ENCODE results near the gene MIS12. TPM values are rescaled to one million over a fixed set of nuclear protein-coding genes. Genes with fewer than 3 reads are reported as not detected.

MIS12 gene
- total RNA-seq, 2 donors from 2014 or later, result 27.1 to 28.9 TPM

DNA sequence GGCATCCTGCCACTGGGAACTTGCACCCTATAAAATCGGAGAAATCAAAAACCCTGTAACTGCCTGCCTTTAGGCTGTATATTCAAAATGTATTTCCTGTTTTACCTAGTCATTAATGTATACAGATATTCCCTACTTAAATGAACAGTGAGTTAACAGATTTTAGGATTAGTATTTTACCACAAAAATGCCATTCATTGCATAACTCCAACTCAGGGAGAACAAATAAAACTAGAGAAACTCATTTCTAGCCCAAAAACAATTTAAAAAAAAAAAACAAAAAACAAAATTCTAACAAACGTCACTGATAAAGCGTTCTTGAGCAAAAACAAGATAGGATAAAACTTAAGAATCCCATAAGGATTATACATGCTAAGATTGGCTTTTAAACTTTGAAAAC lies 13.9 kb upstream of the MIS12 start:
- H3K4me3 Mint-ChIP-seq, result no peak overlapping the region
- H3K36me3 Mint-ChIP-seq (ENCODE audit: low read depth), result peaks cover 44% of the 10 kb centered on the region
- H3K4me1 Mint-ChIP-seq, result peaks cover 3% of the 10 kb centered on the region
- TF ChIP-seq, protein P1, sequence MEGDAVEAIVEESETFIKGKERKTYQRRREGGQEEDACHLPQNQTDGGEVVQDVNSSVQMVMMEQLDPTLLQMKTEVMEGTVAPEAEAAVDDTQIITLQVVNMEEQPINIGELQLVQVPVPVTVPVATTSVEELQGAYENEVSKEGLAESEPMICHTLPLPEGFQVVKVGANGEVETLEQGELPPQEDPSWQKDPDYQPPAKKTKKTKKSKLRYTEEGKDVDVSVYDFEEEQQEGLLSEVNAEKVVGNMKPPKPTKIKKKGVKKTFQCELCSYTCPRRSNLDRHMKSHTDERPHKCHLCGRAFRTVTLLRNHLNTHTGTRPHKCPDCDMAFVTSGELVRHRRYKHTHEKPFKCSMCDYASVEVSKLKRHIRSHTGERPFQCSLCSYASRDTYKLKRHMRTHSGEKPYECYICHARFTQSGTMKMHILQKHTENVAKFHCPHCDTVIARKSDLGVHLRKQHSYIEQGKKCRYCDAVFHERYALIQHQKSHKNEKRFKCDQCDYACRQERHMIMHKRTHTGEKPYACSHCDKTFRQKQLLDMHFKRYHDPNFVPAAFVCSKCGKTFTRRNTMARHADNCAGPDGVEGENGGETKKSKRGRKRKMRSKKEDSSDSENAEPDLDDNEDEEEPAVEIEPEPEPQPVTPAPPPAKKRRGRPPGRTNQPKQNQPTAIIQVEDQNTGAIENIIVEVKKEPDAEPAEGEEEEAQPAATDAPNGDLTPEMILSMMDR (conservative IDR thresholded peaks at IDR 0.05), result no peak
- Histone ChIP-seq H3K27me3 (ENCODE audit: control insufficient read depth, insufficient read depth, low read length, poor library complexity, severe bottlenecking) (no peaks in the 10 kb centered on the region), H3K9me3 (ENCODE audit: control insufficient read depth, low read length) (peaks cover under 1% of the 10 kb centered on the region), H3K4me1 (ENCODE audit: control insufficient read depth, insufficient read depth, low read length) (no peaks in the 10 kb centered on the region), H3K4me3 (ENCODE audit: low read length) (no peak overlapping the region), H3K9ac (ENCODE audit: extremely low read depth, low read length, poor library complexity, severe bottlenecking) (no peak overlapping the region), H3K27ac (ENCODE audit: low read depth, low read length) (no peak overlapping the region), H3K36me3 (ENCODE audit: control insufficient read depth, insufficient read depth, low read length) (peaks cover 57% of the 10 kb centered on the region)
- no peak for DNase-seq
- no peak overlapping the region for H3K27ac Mint-ChIP-seq
- no peaks in the 10 kb centered on the region for H3K27me3 Mint-ChIP-seq (ENCODE audit: insufficient read depth)
- H3K9me3 Mint-ChIP-seq, result peaks cover 7% of the 10 kb centered on the region
- 90 to 95% methylated on average over 2 to 3 of the region's 3 CpGs for WGBS, 2 experiments (ENCODE audit: insufficient coverage in 1 of 2, insufficient read length in 1 of 2)

- H3K9ac ChIP-seq (ENCODE audit: extremely low read depth, low read length, poor library complexity, severe bottlenecking), result no peak overlapping the region
- peaks cover 15% of the 10 kb centered on the region for H3K9me3 ChIP-seq (ENCODE audit: control insufficient read depth, low read length)
- no peaks in the 10 kb centered on the region for H3K4me1 ChIP-seq (ENCODE audit: control insufficient read depth, insufficient read depth, low read length)
- TF ChIP-seq, protein P1 (conservative IDR thresholded peaks at IDR 0.05), result no peak
- H3K36me3 Mint-ChIP-seq (ENCODE audit: low read depth), result peaks cover 58% of the 10 kb centered on the region
- DNase-seq, result no peak
- H3K27me3 ChIP-seq (ENCODE audit: control insufficient read depth, insufficient read depth, low read length, poor library complexity, severe bottlenecking), result no peaks in the 10 kb centered on the region
- H3K4me1 Mint-ChIP-seq, result no peaks in the 10 kb centered on the region
- no peaks in the 10 kb centered on the region for H3K27me3 Mint-ChIP-seq (ENCODE audit: insufficient read depth)
- no peak overlapping the region for H3K4me3 ChIP-seq (ENCODE audit: low read length)
- no peak overlapping the region for H3K27ac Mint-ChIP-seq
- peaks cover 71% of the 10 kb centered on the region for H3K36me3 ChIP-seq (ENCODE audit: control insufficient read depth, insufficient read depth, low read length)
- H3K4me3 Mint-ChIP-seq, result no peak overlapping the region
- no peak overlapping the region for H3K27ac ChIP-seq (ENCODE audit: low read depth, low read length)
- WGBS, 2 experiments (ENCODE audit: insufficient coverage in 1 of 2, insufficient read length in 1 of 2), result 93 to 100% methylated on average over 2 of the region's 2 CpGs
- H3K9me3 Mint-ChIP-seq, result peaks cover 19% of the 10 kb centered on the region
Observed at GRCh38 chr17:5473906-5474305, 12.5 kb upstream of the MIS12 start.

GRCh38 chr17:5478992-5479391 lies 7.4 kb upstream of the MIS12 start:
- Histone ChIP-seq H3K36me3 (ENCODE audit: control insufficient read depth, insufficient read depth, low read length) (peaks cover 93% of the 10 kb centered on the region), H3K4me3 (ENCODE audit: low read length) (no peak overlapping the region), H3K27ac (ENCODE audit: low read depth, low read length) (no peak overlapping the region), H3K9ac (ENCODE audit: extremely low read depth, low read length, poor library complexity, severe bottlenecking) (no peak overlapping the region), H3K4me1 (ENCODE audit: control insufficient read depth, insufficient read depth, low read length) (no peaks in the 10 kb centered on the region), H3K9me3 (ENCODE audit: control insufficient read depth, low read length) (peaks cover 17% of the 10 kb centered on the region), H3K27me3 (ENCODE audit: control insufficient read depth, insufficient read depth, low read length, poor library complexity, severe bottlenecking) (no peaks in the 10 kb centered on the region)
- 89 to 92% methylated on average over 4 of the region's 4 CpGs for WGBS, 2 experiments (ENCODE audit: insufficient coverage in 1 of 2, insufficient read length in 1 of 2)
- no peak overlapping the region for H3K27ac Mint-ChIP-seq
- H3K4me3 Mint-ChIP-seq, result no peak overlapping the region
- no peak for DNase-seq
- H3K9me3 Mint-ChIP-seq, result peaks cover 20% of the 10 kb centered on the region
- peaks cover 92% of the 10 kb centered on the region for H3K36me3 Mint-ChIP-seq (ENCODE audit: low read depth)
- no peaks in the 10 kb centered on the region for H3K27me3 Mint-ChIP-seq (ENCODE audit: insufficient read depth)
- TF ChIP-seq, protein P1 (conservative IDR thresholded peaks at IDR 0.05), result no peak
- H3K4me1 Mint-ChIP-seq, result no peaks in the 10 kb centered on the region

All from endodermal cell (in vitro differentiated cells).